Islet precursor cell (in vitro differentiated cells): ENCODE measurements around the gene DHRS12.
A peak's percentile ranks its signal among the peaks of the same experiment; 100 is the strongest.

Experiments used
- DNase-seq: peaks from one replicate; pipeline ENCODE4 v3.0.0-alpha.2; 2018

Gene DHRS12

GRCh38 chr13:51806566-51806965 lies 2.6 kb upstream of the DHRS12 start:
- no peak for DNase-seq

DNA sequence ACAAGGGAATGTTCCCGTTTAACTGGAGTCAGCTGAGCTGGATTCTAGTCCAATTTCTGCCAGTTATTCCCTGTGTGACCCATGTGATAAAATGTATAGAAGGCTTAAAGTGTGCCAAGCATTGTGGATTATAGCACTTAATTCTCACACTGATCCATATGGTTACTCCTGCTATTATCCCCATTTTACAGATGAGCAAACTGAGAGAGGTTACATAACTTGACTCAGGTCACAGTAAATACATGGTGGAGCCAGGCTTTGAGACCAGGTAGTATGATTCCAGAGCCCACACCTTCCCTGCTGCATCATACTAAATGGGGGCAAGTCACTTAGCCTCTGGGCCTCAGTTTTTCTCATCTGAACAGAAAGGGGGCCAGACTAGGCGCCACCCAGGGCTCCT lies 2.0 kb upstream of the DHRS12 start:
- no peak for DNase-seq

- no peak for DNase-seq
These were observed 1.4 kb upstream of the DHRS12 start for GRCh38 chr13:51805313-51805712.

GRCh38 chr13:51804295-51805172 lies 571 bp upstream of the DHRS12 start:
- DNase-seq = no peak

- no peak for DNase-seq
These were observed 1.1 kb downstream of the DHRS12 start for GRCh38 chr13:51802631-51803418.

DNA sequence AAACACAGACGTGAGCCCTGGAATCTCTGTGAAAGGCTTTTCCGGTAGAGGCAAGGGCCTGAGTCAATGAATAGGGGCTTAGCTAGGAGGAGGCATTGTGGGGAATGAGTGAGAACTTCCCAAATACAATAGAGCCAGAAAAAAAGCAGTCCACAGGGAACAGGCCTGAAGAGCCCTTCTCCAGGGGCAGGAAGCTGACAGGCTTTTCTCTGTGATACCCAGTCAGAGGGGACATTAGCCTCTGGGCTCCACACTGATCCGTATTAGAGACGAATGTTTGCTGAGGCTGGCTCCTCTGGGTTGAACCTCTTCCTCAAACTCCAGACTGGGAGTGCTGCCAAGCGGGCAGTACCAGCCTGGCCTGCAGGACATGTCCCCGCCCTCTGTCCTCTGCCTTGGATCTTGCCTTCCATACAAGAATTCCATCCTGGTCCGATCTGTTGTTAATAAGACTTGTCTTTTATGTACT lies 2.3 kb downstream of the DHRS12 start:
- DNase-seq = no peak

DNA sequence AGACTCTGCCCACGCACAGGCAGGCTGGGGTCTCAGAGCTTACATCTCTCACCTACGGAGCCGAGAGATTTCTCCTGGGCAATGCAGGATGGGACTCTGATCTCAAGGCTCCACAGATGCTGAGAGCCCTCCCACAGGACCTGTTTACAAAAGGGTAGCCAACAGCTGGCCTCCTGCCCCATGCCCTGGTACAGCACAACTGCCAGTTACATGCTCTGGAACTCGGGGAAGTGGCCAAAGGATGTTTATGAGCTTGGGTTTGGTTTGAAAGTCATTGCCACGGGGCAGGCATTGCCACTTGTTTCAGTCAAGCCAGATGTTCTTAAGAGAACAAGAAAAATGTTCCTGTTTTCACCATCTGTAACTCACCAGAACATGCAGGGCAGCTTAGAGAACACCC lies 3.5 kb downstream of the DHRS12 start:
- DNase-seq = no peak

DNA sequence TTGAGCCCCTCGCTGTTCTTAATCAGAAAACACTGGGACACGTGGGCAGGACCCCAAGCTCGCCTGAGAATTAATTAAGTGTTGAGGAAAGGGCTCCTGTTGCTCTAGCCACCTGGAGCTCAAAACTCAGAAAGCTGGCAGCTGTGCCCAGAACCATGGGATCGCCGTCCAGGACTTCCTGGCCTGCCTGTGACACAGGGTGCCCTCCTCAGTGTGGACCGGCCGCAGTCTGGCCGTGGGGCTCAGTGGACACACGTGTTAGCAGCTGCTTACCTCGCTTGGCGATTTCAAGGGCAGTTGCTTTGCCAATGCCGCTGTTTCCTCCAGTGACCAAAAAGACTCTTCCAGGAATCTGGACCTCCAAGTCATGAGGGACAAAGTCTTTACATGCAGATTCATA lies 4.7 kb downstream of the DHRS12 start:
- DNase-seq = no peak

DNA sequence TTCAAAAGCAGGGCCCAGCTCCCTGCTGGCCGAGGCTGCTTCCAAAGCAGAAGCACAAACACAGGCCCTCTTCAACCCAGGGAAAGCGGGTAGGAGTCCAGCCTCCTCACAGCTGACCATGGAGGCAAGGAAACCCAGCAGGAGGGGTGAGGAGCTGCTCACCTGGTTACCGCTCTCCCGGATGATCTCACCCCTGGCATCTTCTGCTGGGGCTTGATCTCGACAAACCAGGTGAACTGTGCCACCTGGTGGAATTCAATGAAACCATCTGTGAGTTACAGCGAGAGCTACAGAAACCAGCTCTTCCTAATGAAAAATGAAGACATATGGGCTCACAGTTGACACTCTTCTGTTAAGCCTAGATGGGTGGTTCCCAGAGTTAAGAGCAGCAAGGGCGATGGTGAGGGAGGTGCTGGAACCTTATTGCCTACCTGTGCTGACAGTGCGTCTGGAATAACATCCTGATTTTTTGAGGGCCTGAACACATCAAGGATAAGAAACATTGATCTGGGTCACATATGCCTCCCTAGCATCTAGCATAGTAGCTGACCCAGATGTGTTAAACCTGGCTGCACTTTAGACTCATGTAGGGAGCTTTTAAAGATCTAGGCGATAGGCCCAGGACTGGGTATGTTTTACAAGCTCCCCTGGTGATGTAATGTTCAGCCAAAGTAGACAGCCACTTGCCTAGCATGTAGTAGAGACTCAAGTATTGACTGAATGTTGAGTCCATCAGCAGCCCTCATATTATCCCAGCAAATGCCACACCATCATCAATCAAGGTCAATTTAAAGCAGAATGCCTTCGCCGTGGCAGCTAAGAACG lies 6.1 kb downstream of the DHRS12 start:
- DNase-seq = peak; percentile 84

GRCh38 chr13:51796546-51796945 lies 7.4 kb downstream of the DHRS12 start:
- no peak for DNase-seq

GRCh38 chr13:51795419-51795818 lies 8.5 kb downstream of the DHRS12 start:
- no peak for DNase-seq

GRCh38 chr13:51794964-51795363 lies 9.0 kb downstream of the DHRS12 start:
- DNase-seq = no peak

DNA sequence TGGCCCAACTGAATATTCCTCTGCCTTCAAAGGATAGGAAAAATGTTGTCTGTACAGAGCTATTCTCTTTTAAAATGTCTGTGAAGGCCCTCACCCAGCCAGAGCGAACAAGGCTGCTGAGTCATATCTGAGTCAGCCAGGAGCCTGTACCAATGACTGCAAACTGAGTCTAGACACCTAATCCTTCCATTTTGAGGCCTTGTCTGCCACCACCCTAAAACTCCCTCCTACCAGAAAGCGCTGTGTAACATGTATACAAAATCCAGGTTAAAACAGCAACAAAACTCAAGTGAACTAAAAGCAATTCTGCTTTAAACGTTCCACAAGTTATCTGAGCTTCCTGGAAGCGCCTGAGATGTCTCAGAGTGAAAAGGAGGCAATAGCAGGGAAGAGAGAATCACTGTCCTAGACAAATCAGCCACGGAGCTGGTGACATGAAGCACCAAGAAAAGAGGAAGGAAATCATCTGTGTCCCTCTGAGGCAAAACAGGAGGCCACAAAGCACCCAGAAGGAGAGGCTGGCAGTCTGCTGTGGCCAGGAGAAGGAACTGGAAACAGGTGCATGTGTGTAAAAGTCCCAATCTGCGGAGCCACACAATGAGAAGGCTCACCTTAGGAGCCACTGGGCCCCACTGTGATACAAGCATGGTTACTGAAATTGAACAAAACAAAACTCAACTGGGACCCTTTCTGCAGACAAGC lies 10.2 kb downstream of the DHRS12 start:
- DNase-seq = peak; percentile 90

- no peak for DNase-seq
These were observed 17.3 kb downstream of the DHRS12 start for GRCh38 chr13:51786425-51787265.

DNA sequence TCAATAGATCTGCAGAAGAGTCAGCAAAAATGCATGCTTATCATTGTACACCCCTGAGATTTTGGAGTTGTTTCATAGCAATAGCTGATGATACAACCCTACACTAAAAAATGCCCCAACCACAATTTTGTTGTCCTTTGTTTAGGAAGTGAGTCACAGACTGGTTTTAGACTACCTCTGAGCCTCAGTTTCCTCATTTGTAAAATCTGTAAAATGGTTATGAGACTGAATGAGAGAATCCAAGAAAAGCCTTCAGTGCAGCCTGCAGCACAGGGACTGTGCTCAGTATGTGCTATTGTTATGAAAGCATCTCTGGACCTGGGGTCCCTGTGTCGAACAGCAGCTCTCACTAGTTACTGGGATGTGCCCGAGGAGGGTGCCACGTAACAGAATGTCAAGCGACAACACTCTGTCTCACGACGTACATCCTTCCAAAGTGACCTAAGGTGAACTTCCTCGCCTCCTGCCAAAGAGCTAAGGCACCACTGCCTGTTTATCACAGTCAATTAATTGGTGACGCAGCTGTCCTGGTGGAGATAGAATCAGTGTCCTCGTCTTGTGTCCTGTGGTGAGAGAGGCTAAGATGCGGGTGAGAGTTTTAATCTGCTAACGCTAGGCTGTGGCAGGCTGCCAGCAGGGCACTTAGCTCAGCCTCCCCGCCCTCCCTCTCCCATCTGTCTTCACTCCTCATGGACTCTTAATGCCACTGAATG lies 18.1 kb downstream of the DHRS12 start:
- DNase-seq = no peak

- no peak for DNase-seq
These were observed 19.9 kb downstream of the DHRS12 start for GRCh38 chr13:51784097-51784496.

DNA sequence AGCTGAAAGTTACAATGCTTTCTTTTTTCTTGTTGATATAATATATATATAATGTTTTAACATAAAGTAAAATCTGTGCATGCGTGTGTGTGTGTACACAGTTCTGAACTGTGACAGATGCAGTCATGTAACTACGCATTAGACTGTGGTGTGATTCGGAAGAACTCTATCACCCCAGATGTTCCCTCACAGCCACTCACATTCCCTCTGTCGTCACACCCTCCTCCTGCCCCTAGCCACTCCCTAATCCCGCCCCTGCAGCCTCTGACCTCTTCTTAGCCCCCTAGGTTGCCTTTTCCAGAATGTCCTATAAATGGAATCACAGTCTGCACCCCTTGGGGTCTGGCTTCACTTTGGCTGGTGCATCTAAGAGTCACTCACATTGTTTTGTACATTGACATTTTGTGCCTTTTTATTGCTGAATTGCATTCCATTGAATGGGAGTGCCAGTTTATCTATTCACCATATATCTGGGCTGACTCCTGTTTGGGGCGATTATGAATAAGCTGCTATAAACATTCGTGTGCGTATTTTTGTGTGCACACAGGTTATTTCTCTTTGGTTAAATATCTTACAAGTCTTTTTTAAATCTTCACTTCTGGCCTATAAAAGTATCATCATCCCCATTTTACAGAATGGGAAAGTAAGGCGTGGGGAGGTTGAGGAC lies 20.4 kb downstream of the DHRS12 start:
- DNase-seq = no peak

GRCh38 chr13:51782026-51782710 lies 21.8 kb downstream of the DHRS12 start:
- no peak for DNase-seq

GRCh38 chr13:51781246-51782022 lies 22.5 kb downstream of the DHRS12 start:
- no peak for DNase-seq
